DMS53 (cell line): Measurements from ENCODE around the gene FOSL1.
"Not testable (repeated sequence)": the region's sequence is repeated elsewhere in the genome, so short reads cannot be mapped to it uniquely, and the experiment has no call there.

Source experiments
- DNase-seq: peaks from one replicate; lab custom pipeline; 2025; lab: John Stamatoyannopoulos, UW

FOSL1 gene

GRCh38 chr11:65896034-65896999 is 3.9 kb downstream of the FOSL1 start:
- DNase-seq: no peak

GRCh38 chr11:65895482-65895981 is 4.7 kb downstream of the FOSL1 start:
- DNase-seq: no peak

- no peak for DNase-seq
Observed at GRCh38 chr11:65894034-65894591, 6.1 kb downstream of the FOSL1 start.

GRCh38 chr11:65892661-65893317 is 7.4 kb downstream of the FOSL1 start:
- DNase-seq: no peak

- not testable (repeated sequence) for DNase-seq
Observed at GRCh38 chr11:65892137-65892540, 8.0 kb downstream of the FOSL1 start.

- peak; percentile 79 for DNase-seq
Observed at GRCh38 chr11:65891219-65892136, 8.7 kb downstream of the FOSL1 start.

- peak; percentile 97 for DNase-seq
Observed at GRCh38 chr11:65890324-65891218, 9.6 kb downstream of the FOSL1 start, which contains the start of gene CCDC85B. TSS of gene CCDC85B (plus strand) at chr11:65890673. CDS start at chr11:65890784, 111 bp downstream.

GRCh38 chr11:65888163-65888814 is 11.9 kb downstream of the FOSL1 start, which contains the start of gene FIBP:
TSS of gene FIBP (minus strand) at chr11:65888471. CDS start at chr11:65888418, 53 bp downstream.
- peak; percentile 99 for DNase-seq

GRCh38 chr11:65887723-65888162 is 12.4 kb downstream of the FOSL1 start:
- DNase-seq: peak; percentile 83

GRCh38 chr11:65886826-65887722 is 13.1 kb downstream of the FOSL1 start:
- DNase-seq: no peak

GRCh38 chr11:65885808-65886536 is 14.2 kb downstream of the FOSL1 start:
- DNase-seq: no peak

- no peak for DNase-seq
Observed at GRCh38 chr11:65885231-65885630, 15.0 kb downstream of the FOSL1 start.

- peak; percentile 87 for DNase-seq
Observed at GRCh38 chr11:65884716-65885092, 15.5 kb downstream of the FOSL1 start.

GRCh38 chr11:65883786-65884715 is 16.1 kb downstream of the FOSL1 start:
- DNase-seq: no peak

- no peak for DNase-seq
Observed at GRCh38 chr11:65883058-65883761, 17.0 kb downstream of the FOSL1 start.
